Stimulated activated CD4-positive, alpha-beta T cell treated with anti-CD3 and anti-CD28 coated beads, Interleukin-12 subunit alpha, Interleukin-12 subunit beta, amount 100 ng/mL, for 48 hours (primary cell): ENCODE measurements around the gene SNX6.
"Not testable (repeated sequence)": the region's sequence is repeated elsewhere in the genome, so short reads cannot be mapped to it uniquely, and the experiment has no call there.

Experiments
- DNase-seq, 3 donors: peaks; one replicate each; pipeline ENCODE4 v3.0.0-alpha.2; 2020; ENCODE audit warnings: low read depth in 2 of 3, low spot score in 1 of 3

SNX6 gene

DNA sequence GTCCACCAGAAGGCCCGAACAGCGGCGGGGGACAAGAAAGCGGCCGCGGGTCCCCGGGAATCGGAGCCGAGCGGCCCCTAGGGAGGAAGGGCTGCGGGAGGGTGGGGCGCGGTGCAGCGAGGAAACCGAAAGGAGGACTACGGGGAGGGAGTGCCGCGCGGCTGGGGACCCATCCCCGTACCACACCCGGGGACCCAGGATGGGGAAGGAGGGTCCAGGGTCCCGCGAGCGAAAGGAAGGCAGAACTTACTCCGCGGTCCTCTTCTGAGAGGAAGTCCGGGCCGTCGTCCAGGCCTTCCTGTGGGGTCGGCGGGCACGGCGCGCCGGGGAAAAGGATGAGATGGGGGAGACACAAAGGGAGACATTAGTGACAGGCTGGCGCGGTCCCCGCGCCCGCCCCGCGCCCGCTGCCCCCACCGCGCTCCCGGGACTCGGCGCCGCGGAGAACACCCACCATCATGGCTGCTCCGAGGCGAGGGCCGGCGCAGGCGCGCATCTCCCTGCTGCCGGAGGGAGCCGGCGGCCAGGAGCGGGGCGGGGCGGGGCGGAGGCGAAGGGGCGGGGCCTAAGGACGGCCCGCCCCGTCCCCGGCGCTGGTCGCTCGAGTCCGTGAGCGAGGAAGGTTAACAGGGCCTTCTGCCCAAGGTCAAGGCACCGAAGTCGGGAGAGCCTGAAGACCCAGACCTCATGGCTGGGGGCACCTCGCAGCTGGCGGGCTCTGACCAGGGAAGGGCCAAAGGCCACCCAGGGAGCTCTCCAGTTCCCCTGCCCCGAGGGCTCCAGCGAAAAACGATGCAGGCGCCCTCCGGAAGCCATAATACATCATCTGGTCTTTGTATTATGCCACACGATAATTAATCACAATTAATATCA is at the start of gene SNX6:
Gene SNX6 (minus strand): TSS at position 492 of the 873 bp plus-strand sequence. CDS start 32 bp downstream, at position 460.
- peak; percentile 55 to 79 (median 59) for DNase-seq

DNA sequence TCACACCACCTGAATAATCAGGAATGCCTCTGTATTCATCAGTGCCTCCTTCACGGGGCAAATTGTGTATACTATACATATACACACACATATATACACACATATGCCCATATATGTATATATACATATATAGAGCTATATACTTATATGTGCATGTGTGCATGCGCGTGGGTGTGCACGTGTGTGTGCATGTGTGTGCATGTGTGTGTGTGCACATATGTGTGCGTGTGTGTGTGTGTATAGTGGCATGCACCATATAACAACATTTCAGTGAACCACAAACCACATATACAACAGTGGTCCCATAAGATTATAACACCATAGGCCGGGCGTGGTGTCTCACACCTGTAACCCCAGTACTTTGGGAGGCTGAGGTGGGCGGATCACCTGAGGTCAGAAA is 48.8 kb upstream of the SNX6 start:
- DNase-seq = no peak

DNA sequence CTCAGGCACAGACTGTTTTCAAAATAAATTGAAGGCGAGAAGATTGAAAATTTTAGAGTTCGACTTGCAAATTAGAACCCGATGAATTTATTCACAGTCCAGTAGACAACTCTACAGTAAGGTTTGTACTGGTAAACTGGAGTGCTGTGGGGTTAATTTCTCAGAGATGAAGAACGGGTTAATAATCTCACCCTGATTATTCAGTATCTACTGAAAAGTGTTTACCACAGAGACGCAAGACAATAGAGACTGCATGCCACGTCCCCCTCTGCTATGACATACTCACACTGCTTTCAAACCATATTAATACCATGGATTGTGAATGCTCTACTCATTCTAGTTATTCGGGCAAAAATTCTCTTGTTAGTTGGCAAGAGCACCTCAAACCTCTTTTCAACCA is 48.4 kb upstream of the SNX6 start:
- no peak for DNase-seq

DNA sequence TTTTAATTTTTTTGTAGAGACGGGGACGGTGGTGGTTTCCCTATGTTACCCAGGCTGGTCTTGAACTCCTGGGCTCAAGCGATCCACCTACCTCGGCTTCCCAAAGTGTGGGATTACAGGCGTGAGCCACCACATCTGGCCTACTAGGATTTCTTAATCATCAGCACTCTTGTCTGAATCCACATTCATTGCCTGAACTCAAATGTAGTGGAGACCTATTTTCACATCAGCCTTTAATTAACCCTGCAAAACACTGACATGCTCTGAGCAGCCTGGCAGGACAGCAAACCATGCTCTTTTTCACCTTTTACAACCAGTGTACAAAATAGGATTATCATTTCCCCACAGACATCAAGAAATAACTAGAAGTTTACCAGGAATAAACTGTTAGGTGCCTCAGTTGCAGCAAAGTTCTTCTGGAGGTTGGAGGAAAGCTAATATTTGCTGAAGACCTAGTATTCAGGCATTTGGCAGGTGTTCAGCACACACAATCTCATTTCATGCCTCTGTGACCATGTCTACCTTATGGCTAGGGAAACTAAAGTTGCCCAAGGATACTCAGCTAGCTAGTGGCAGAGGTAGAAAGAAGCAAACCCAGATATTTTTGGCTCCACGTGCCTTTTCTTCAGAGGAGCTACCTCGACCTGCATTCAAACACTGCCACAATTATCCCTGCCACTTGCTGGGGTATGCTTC is 46.7 kb upstream of the SNX6 start:
- no peak for DNase-seq

DNA sequence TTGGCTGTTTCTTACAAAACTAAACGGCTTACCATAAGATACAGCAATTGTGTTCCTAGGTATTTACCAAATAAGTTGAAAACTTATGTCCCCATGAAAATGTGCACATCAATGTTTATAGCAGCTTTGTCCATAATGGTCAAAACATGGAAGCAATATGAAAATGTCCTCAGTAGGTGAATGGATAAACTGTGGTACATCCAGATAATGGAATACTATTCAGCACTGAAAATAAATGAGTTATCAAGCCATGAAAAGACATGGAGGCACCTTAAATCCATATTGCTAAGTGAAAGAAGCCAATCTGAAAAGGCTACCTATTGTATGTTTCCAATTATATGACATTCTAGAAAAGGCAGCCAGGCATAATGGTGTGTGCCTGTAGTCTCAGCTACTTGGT is 43.8 kb upstream of the SNX6 start:
- no peak for DNase-seq

DNA sequence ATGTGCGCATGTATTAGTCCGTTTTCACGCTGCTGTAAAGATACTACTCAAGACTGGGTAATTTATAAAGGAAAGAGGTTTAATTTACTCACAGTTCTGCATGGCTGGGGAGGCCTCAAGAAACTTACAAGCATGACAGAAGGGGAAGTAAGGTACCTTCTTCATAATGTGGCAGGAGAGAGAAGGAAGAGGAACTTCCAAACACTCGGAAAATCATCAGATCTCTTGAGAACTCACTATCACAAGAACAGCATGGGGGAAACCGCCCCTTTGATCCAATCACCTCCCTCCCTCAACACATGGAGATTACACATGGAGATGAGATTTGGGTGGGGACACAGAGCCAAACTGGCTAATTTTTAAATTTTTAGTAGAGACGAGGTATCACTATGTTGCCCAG is 41.8 kb upstream of the SNX6 start:
- no peak for DNase-seq

DNA sequence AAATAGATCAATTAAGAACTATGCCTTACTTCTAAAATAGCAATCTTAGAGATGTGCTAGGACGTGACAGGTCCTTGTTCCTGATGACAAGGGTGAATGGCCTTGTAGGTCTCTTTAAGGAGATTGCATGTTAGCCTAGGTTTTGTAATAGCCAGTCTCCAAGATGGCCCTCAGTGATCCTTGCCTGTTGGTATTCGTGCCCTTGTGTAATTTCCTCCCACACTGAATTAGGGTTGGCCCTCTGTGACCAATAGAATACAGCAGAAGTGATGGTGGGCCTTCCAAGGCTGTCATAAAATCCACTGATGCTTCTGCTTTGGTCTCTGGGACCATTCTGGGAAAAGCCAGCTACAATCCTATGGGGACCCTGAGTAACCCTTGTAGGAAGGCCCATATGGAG is 38.2 kb upstream of the SNX6 start:
- DNase-seq = no peak

DNA sequence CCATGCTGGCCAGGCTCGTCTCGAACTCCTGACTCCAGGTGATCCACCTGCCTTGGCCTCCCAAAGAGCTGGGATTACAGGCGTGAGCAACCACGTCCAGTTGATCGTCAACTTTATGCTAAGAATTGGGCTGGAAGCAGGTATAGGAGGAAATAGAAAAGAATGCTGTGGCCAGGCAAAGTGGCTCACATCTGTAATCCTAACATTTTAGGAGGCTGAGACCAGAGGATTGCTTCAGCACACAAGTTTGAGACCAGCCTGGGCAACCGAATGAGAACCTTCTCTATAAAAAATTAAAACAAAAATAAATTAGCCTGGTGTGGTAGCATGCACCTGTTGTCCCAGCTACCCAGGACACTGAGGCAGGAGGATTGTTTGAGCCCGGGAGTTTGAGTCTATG is 37.1 kb upstream of the SNX6 start:
- no peak for DNase-seq

DNA sequence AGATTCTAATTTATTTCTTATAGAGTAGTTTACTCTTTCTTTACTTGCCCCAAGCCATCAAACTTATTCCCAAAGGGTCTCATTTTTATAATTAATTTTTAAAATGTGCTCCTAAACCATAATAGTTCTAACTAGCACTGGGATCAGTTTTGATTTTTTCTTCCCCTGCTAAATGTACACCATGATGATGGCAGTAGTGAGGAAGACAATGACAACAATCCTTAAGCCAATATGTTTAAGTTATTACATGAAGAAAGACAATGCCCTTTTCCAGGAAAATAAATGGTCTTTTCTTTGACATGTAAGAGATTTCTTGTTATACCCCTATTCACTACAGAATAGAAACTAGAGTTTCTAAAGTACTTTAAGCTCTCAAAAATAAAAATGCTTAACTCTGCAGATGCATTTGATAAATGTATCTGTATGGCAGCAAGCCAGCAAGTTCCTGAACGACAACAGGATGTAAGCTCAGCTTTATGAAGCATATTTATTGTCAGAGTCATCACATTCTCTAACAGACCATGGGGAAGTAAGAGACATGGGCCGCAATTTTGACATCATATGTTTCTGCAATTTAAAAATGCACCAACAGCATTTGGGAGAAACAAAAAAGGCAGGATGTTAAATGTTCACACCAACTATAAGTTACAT is 36.0 kb upstream of the SNX6 start:
- no peak for DNase-seq

DNA sequence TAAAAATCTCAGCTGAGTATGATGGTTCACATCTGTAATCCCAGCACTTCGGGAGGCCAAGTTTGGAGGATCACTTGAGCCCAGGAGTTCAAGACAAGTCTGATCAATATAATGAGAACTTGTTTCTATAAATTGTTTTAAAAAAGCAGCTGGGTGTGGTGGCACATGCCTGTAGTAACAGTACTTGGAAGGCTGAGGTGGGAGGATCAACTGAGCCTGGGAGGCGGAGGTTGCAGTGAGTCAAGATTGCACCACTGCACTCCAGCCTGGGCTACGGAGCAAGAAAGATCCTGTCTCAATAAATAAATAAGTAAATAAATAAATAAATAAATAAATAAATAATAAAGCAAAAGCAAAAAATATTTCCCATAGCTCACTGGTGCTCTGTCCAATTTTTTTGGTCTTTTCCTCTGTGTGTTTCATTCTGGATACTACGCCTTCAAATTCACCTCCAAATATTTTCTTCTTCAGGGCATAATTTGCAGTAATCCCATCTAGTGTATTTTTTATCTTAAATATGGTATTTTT is 32.7 kb upstream of the SNX6 start:
- DNase-seq = no peak

DNA sequence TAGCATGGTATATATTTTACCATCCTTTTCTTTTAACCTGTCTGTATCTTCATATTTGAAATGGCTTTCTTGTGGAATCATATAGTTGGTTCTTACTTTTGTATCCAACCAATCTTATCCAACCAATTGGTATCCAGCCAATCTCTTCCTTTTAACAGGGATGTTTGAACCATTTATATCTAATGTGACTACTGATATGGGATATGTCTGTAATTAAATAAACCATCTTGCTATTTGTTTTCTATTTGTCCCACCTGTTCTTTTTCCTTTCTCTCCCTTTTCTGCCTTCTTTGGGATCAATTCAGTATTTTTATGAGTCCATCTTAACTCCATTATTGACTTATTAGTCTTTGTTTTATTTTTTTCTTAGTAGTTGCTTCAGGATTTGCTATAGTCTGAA is 30.8 kb upstream of the SNX6 start:
- no peak for DNase-seq

DNA sequence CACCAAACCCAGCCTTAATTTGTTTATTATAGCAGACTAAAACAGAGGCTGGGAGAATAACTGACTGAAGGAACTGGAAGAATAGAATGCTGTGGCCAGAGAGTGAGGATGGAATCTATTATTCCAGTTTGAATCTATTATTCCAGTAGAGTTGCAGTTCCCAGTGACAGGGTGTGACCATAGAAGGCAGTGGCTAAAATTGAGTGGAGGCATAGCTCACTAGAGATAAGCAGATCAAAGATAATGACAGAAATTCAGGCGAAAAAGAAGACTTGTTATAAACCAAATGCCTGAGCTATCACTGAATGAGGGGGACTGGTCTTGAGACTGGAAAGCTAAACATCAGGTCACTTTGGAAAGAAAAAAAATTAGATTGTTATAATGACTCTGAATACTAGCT is 26.0 kb upstream of the SNX6 start:
- DNase-seq = no peak

DNA sequence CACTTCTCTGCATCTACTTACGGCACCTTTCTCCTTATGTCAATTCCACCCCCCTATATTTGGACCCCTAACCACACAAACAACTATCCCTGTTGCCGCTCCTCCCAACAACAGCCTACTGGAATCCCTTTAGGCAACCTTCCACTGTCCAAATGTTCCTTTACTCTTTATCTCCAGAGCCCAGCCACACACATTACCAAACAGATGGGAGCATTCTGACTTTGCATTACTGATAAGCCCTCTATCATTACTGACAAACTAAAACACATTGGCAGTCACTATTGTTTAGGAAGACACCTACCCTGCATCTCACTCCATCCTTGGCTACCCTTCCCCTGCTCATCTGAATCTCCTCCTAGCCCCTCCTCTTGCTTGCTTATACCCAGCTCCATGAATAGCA is 23.1 kb upstream of the SNX6 start:
- DNase-seq = not testable (repeated sequence)

DNA sequence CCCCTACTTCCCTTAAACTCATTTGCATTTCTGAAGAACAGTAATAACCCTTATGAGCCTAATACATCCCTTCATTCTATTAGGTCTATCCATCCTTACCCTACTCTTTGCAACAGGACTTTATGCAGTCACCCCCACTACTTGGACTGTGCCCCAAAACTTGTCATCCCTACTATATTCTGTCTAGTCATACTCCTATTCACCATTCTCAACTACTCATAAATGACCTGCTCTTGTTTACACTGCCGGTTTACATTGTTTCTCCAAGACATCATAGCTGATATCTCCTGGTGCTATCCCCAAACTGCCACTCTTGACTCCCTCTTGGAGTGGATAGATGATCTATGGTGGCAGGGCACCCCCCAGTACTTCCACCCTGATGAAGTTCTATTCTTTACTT is 22.4 kb upstream of the SNX6 start:
- not testable (repeated sequence) for DNase-seq

DNA sequence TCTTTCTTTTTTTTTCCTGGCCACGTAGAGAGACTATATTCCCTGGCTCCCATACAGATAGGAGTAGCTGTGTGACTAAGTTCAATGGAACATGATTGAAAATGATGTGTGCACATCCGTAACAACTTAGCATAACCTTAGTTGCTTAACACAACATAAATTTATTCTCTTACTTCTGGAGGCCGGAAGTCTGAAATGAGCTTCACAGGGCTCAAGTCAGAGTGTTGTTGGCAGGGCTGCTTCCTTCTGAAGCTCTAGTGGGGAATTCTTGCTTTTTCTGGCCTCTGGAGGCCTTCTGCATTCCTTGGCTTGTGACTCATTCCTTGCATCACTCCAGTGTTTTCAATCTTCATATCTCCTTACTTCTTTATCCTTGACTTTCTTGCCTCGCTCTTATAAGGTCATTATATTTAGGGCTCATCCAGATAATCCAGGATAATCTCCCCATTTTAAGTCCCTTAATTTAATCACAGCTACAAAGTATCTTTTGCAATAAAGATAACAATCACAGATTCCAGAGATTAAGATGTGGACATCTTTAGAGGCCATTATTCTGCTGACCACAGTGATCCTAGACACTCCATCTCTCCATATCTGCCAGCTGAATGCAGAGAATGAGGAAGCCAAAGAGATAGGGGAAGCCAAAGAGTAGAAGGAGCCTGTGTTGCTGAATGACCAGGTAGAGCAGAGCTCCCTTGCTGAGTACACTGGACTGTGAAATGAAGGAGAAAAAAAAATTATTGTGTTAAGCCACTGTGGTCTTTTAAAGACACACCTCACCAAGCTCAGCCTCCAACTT is 21.0 kb upstream of the SNX6 start:
- no peak for DNase-seq

DNA sequence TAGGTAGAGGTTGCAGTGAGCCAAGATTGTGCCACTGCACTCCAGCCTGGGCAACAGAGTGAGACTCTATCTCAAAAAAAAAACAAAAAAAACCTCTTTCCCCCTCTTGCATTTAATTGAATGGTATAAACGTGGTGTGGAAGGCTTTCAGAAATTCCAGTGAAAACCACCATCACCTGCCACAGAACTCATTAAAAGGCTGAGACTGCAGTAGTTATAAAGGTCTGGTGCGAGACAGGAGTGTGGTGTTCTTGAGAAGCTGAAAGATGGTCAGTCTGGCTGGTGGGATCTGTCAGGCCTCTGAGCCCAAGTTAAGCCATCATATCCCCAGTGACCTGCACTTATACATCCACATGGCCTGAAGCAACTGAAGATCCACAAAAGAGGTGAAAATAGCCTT is 20.1 kb upstream of the SNX6 start:
- DNase-seq = not testable (repeated sequence)

DNA sequence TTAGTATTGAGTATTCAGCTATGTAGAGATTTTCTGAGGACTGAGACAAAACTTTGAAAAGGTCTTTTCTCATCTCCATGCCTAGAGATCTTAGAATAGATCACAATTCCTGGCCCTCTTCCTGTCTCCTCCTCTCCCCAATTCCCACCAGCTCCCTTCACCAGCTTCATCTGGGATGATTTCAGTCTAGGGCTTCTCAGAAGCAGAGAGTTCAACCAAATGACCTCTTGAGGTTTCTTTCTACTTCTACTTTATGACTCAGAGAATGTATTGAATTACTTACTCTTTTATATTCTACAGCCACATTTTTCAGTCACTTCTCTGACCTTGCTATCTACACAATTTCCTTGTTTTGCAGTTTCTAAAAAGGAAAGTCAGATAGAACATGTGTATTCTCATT is 19.4 kb upstream of the SNX6 start:
- no peak for DNase-seq

DNA sequence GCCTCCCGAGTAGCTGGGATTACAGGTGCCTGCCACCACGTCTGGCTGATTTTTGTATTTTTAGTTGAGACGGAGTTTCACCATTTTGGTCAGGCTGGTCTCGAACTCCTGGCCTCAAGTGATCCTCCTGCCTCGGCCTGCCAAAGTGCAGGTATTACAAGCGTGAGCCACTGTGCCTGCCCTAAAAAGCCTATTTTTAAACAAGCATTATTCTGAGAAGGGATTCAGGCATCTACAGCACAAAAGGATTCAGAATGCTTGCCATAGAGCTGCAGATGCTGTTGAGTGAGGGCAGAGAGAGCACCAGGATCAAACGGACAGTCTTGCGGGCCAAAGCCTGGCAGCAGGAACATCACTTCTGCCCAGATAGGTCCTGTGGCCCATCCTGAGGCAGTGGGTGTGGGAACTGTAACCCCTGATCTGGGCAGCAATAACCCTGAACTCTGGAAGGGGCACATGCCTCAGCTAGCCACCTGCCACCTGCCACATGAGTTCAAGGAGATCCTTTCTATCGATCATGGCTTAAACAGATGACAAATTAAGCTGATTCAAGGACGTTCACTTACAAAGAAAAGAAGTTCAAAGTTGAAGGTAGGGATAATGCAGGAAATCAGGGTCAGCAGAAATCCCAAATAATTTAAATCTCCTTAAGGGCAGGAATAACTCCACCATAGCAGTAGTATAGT is 16.8 kb upstream of the SNX6 start:
- DNase-seq = no peak

DNA sequence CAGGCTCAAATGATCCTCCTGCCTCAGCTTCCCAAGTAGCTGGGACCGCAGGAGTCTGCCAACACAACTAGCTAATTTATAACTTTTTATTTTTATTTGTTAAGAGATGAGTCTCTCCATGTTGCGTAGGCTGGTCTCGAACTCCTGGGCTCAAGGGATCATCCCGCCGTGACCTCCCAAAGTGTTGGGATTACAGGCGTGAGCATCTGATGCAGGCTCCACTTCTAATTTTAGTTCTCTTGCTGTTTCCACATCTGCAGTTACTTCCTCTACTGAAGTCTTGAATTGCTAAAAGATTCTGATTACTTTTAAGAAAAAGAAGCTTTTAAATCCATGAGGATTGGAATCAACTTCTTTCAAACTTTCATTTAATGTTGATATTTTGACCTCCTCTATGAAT is 13.4 kb upstream of the SNX6 start:
- DNase-seq = no peak

DNA sequence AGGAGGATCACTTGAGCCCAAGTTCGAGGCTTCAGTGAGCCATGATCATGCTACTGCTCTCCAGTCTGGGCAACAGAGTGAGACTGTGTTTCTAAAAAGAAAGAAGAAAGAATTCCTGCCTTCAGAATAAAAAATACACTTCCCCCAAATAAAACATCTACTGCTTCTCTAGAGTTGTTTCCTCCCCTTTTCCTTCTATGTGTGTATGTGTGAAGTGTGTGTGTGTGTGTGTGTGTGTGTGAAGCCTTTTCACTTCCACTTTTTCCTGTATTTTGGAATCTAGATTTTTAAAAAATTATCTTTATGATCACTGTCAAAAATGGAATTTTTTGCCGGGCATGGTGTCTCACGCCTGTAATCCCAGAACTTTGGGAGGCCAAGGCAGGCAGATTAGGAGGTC is 12.6 kb upstream of the SNX6 start:
- DNase-seq = no peak
